22Rv1 (cell line): Measurements from ENCODE around the gene MSH2.

ENCODE experiments used
- CTCF ChIP-seq: fragments of 450-650 bp; IDR thresholded peaks from 2 replicates; pipeline ENCODE4 v1.5.1; 2017; ENCODE audit warnings: mild to moderate bottlenecking
- ZFX ChIP-seq: fragments of 450-650 bp; IDR thresholded peaks from 2 replicates; pipeline ENCODE4 v1.6.1; 2017; ENCODE audit warnings: antibody characterized with exemption, borderline replicate concordance

- TF ChIP-seq CTCF (no peak), ZFX (no peak)
Observed at GRCh38 chr2:47525167-47525566, 122.2 kb downstream of the MSH2 start.
